BJ (cell line): ENCODE data around the gene LRMDA. TPM values are rescaled to one million over a fixed set of nuclear protein-coding genes. Genes with fewer than 3 reads are reported as not detected.

ENCODE experiments used
- CTCF ChIA-PET: fragments of 350-600 bp; formaldehyde crosslinking; extraction: SDS; loops from one replicate; lab custom pipeline; 2021; ENCODE audit warnings: antibody characterized with exemption, inconsistent platforms; lab: Yijun Ruan, JAX
- POLR2A ChIA-PET: fragments of 300-600 bp; sonication (Branson Sonifier 250); formaldehyde crosslinking; extraction: SDS; loops from one replicate; lab custom pipeline; 2021; ENCODE audit warnings: antibody characterized with exemption; lab: Charles Lee
- DNase-seq: peaks from one replicate; pipeline ENCODE4 v3.0.0-alpha.2; 2011; ENCODE audit warnings: low read depth
- H3K27me3 ChIP-seq: 2 replicates; pipeline ENCODE4 v1.6.0; 2011; ENCODE audit warnings: low read length; ENCODE audit not compliant: control insufficient read depth, insufficient read depth
- H3K36me3 ChIP-seq: 2 replicates; pipeline ENCODE4 v1.5.1; 2011; ENCODE audit warnings: low read length; ENCODE audit not compliant: control insufficient read depth, insufficient read depth
- H3K4me3 ChIP-seq: 2 replicates; pipeline ENCODE4 v1.5.1; 2011; ENCODE audit warnings: low read depth, mild to moderate bottlenecking, control low read depth, low read length
- polyA plus RNA-seq: library from polyadenylated mRNA; depleted of rRNA; stranded (reverse); fragments of >200 nt; gene quantifications from 2 replicates; pipeline ENCODE4 v1.2.3, GENCODE V29; 2011
- TF ChIP-seq, protein P1 (sequence below): IDR thresholded peaks from 2 replicates; pipeline ENCODE4 v1.5.1; 2011; ENCODE audit warnings: low read depth, mild to moderate bottlenecking, control low read depth, inconsistent platforms, low read length, moderate library complexity; ENCODE audit not compliant: insufficient read depth

The LRMDA gene
- polyA plus RNA-seq, 1 experiment: not detected

DNA sequence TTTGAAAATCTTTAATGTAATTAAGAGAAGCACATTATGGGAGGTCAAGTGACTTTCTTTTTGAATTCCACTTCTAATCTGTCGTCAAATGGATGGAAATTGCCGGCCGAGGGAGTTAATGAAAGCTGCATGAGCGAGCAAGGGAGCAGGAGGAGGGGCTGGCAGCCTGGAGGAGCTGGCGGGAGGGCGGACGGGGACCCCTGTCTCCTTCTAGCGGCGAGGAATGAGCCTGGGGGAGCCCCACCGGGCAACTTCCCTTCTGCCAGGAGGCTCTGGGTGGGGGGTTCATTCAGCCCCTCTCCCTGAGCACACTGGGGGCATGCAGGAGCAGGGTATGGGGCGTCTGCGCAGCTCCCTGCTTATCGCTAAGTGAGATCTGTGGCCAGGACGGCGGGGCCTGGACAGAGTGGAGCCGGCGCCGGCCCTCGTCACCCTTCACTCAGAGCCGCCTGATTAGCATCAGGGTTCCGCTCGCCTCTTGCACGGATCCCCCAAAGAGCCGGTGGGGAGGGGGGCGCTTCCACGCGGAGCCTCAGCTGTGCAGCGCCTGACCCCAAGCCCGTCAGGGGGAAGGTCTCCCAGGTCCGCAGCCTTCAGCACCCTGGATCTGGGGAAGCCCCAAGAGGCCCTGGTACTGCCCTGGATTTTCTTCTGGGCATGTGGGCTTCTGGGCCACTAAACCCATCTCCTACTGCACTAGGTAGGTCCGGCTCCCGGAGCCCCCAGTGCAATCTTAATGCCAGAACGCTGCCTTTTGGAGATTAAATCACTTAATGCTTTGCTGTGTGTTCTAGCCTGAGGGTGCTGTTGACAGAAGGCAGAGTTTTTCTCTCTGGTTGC is 680.8 kb downstream of the LRMDA start:
- no peak overlapping the region for H3K4me3 ChIP-seq
- no peaks in the 10 kb centered on the region for H3K27me3 ChIP-seq
- CTCF ChIA-PET: no interaction called here
- TF ChIP-seq, protein P1, sequence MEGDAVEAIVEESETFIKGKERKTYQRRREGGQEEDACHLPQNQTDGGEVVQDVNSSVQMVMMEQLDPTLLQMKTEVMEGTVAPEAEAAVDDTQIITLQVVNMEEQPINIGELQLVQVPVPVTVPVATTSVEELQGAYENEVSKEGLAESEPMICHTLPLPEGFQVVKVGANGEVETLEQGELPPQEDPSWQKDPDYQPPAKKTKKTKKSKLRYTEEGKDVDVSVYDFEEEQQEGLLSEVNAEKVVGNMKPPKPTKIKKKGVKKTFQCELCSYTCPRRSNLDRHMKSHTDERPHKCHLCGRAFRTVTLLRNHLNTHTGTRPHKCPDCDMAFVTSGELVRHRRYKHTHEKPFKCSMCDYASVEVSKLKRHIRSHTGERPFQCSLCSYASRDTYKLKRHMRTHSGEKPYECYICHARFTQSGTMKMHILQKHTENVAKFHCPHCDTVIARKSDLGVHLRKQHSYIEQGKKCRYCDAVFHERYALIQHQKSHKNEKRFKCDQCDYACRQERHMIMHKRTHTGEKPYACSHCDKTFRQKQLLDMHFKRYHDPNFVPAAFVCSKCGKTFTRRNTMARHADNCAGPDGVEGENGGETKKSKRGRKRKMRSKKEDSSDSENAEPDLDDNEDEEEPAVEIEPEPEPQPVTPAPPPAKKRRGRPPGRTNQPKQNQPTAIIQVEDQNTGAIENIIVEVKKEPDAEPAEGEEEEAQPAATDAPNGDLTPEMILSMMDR: no peak
- no peaks in the 10 kb centered on the region for H3K36me3 ChIP-seq
- no peak for DNase-seq
- POLR2A ChIA-PET: no interaction called here

DNA sequence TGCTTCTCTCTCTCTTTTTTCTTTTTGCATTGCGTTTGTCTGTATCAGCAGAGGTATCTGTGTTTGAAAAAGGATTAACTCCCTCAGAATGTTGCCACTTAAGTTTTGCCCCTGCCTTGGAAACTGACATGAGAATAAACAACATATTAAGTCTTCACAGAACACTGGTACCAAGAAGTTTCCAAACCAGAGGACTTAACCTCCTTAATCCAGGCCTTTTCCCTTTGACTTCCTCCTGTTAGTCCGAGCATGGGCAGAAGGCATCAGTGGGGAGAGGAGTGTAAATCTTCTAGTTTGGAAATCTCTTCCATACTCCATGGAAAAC is 681.4 kb downstream of the LRMDA start:
- Histone ChIP-seq H3K36me3 (no peaks in the 10 kb centered on the region), H3K27me3 (no peaks in the 10 kb centered on the region), H3K4me3 (no peak overlapping the region)
- ChIA-PET CTCF (no interaction called here), POLR2A (no interaction called here)
- TF ChIP-seq, protein P1: no peak
- no peak for DNase-seq

DNA sequence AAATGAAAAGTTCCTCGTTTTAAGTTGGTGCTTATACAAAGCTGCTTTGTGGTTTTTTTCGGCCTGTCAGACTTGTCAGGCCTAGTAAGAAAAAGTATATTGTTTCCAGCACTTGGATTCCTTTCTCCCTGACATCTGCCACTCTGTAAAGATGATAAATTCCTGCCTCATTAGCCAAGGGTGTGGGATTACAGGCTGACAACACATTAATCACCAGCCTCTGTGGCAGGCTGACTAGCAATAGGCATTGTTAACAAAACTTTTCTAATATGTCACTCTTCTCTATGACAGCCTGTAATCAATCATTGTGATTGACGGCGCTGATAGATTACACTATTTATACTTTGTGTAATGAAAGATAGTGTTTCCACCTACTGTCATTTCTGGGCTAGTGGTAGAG is 682.5 kb downstream of the LRMDA start:
- TF ChIP-seq, protein P1: no peak
- H3K36me3 ChIP-seq: no peaks in the 10 kb centered on the region
- POLR2A ChIA-PET: no interaction called here

DNA sequence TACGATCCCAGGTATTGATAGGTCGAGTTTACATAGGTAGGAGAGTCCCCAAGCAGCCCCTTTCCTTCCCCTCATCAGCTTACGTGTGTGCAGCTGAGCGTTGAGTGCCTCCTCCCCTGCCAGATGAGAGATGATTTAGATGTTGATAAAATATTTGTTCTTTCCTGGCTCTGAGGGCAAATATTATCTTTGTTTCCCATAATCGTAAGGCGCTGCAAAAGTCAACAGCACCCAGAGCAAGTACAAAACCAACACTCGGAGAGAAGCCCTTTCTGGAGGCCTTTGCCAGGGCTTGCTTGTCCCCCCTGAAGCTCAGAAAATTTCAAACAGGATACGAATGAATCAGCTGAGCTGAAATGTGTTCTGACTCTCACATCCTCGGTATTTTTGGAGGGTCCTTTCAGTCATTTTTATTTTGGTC is 683.2 kb downstream of the LRMDA start:
- no peak overlapping the region for H3K4me3 ChIP-seq
- no peaks in the 10 kb centered on the region for H3K27me3 ChIP-seq
- TF ChIP-seq, protein P1: no peak
- ChIA-PET POLR2A (no interaction called here), CTCF (interaction anchor here (1.9 kb wide), 1 partner anchor 11 kb away, joined by 7 read pairs; no protein-coding TSS in a partner anchor)
- DNase-seq: no peak
- no peaks in the 10 kb centered on the region for H3K36me3 ChIP-seq

More for the DNA sequence above, 682.5 kb downstream of the LRMDA start:
- CTCF ChIA-PET: no interaction called here
- Histone ChIP-seq H3K27me3 (no peaks in the 10 kb centered on the region), H3K4me3 (no peak overlapping the region)
- DNase-seq: no peak

DNA sequence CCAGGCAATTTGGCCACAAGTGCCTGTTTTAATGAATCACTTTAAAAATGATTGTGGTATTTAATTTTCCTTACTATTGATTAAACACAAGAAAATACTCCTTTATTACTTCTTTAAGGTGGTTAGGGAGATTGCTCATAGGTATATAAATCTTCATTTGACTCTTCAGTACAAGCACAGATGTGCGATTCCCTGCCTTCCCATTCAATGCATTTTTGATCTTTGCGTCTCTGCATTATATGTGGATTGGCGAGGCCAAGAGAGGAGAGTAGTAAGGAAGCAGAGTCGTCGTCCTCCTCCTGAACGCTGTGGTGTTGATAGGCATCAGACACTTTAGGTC is 683.7 kb downstream of the LRMDA start:
- CTCF ChIA-PET: interaction anchor here (1.9 kb wide), 1 partner anchor 11 kb away, joined by 7 read pairs; no protein-coding TSS in a partner anchor
- TF ChIP-seq, protein P1: no peak
- POLR2A ChIA-PET: no interaction called here

More for the DNA sequence above, 683.7 kb downstream of the LRMDA start:
- Histone ChIP-seq H3K27me3 (no peaks in the 10 kb centered on the region), H3K4me3 (no peak overlapping the region), H3K36me3 (no peaks in the 10 kb centered on the region)
- no peak for DNase-seq
